ENCODE results near the gene ADGRL3.
"Not testable (repeated sequence)": the region's sequence is repeated elsewhere in the genome, so short reads cannot be mapped to it uniquely, and the experiment has no call there.

The ADGRL3 gene

GRCh38 chr4:61933527-61933926, 733.4 kb downstream of the ADGRL3 start:
- no peak for DNase-seq

GRCh38 chr4:61934198-61934597, 734.1 kb downstream of the ADGRL3 start:
- no peak for DNase-seq

- no peak for DNase-seq
Measured at GRCh38 chr4:61938250-61938846, 738.2 kb downstream of the ADGRL3 start.

- DNase-seq, result no peak
Measured at GRCh38 chr4:61950625-61951024, 750.5 kb downstream of the ADGRL3 start.

GRCh38 chr4:61953386-61953785, 753.3 kb downstream of the ADGRL3 start:
- no peak for DNase-seq

GRCh38 chr4:61958591-61958990, 758.5 kb downstream of the ADGRL3 start:
- DNase-seq, result no peak

GRCh38 chr4:61959087-61959486, 759.0 kb downstream of the ADGRL3 start:
- DNase-seq, result no peak

GRCh38 chr4:61984260-61984909, 784.3 kb downstream of the ADGRL3 start:
- DNase-seq, result no peak

GRCh38 chr4:61985426-61985825, 785.3 kb downstream of the ADGRL3 start:
- no peak for DNase-seq

- DNase-seq, result not testable (repeated sequence)
Measured at GRCh38 chr4:61986929-61987328, 786.8 kb downstream of the ADGRL3 start.

- no peak for DNase-seq
Measured at GRCh38 chr4:61992351-61992750, 792.2 kb downstream of the ADGRL3 start.

- no peak for DNase-seq
Measured at GRCh38 chr4:61994036-61994435, 793.9 kb downstream of the ADGRL3 start.

GRCh38 chr4:61995717-61996340, 795.7 kb downstream of the ADGRL3 start:
- no peak for DNase-seq

- no peak for DNase-seq
Measured at GRCh38 chr4:61996943-61997342, 796.8 kb downstream of the ADGRL3 start.

GRCh38 chr4:61997831-61998230, 797.7 kb downstream of the ADGRL3 start:
- DNase-seq, result no peak

GRCh38 chr4:62003695-62004094, 803.6 kb downstream of the ADGRL3 start:
- no peak for DNase-seq

- DNase-seq, result no peak
Measured at GRCh38 chr4:62004881-62005280, 804.8 kb downstream of the ADGRL3 start.

GRCh38 chr4:62006108-62006507, 806.0 kb downstream of the ADGRL3 start:
- DNase-seq, result no peak

- DNase-seq, result no peak
Measured at GRCh38 chr4:62015043-62015739, 815.1 kb downstream of the ADGRL3 start.

GRCh38 chr4:62018537-62018936, 818.4 kb downstream of the ADGRL3 start:
- no peak for DNase-seq

GRCh38 chr4:62023633-62024032, 823.5 kb downstream of the ADGRL3 start:
- DNase-seq, result no peak

GRCh38 chr4:62028745-62029144, 828.6 kb downstream of the ADGRL3 start:
- no peak for DNase-seq

- no peak for DNase-seq
Measured at GRCh38 chr4:62030958-62031357, 830.8 kb downstream of the ADGRL3 start.

GRCh38 chr4:62037571-62037970, 837.4 kb downstream of the ADGRL3 start:
- DNase-seq, result no peak
